ENCODE results near the gene WAPL. TPM values are rescaled to one million over a fixed set of nuclear protein-coding genes. Genes with fewer than 3 reads are reported as not detected.
"Not testable (repeated sequence)": the region's sequence is repeated elsewhere in the genome, so short reads cannot be mapped to it uniquely, and the experiment has no call there.

Gene WAPL
- total and polyA plus RNA-seq, 8 donors, result 28.2 to 48.0 (median 44.3) TPM

GRCh38 chr10:86545101-86545500 lies 23.5 kb upstream of the WAPL start:
- no peaks in the 10 kb centered on the region for H3K27me3 ChIP-seq
- H3K27ac ChIP-seq, result no peak overlapping the region
- no peak for TF ChIP-seq CTCF (IDR thresholded peaks at IDR 0.05)
- intact Hi-C loops (cut with DNase I), result no loop called here
- H3K4me1 ChIP-seq, result no peaks in the 10 kb centered on the region
- ATAC-seq (no peak), DNase-seq (no peak)
- no peak overlapping the region for H3K4me3 ChIP-seq
- H3K9me3 ChIP-seq, result no peaks in the 10 kb centered on the region
- H3K36me3 ChIP-seq, result no peaks in the 10 kb centered on the region

DNA sequence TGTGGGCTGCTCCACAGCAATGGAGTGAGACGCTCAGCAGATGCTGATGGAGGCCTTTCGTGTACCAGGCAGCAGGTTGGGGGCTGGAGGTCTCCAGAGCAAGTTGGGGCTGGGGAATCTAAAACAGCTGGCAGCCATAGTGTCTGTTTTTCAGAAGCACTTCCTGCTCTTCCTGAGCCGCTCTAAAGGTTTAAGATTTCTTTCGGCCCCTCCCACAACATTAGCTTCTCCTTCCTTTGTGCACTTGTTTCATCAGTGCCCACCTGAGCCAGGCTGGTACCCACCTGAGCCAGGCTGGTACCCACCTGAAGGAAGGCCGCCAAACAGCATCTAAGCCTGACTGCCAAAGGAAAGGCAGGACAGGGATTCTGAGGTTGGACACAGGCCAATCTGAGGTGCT lies 18.4 kb upstream of the WAPL start:
- H3K4me3 ChIP-seq, result no peak overlapping the region
- H3K4me1 ChIP-seq, result peaks cover 4 to 16% of the 10 kb centered on the region in 2 donors
- H3K36me3 ChIP-seq, result no peaks in the 10 kb centered on the region
- H3K27me3 ChIP-seq, result peaks cover 0 to 23% of the 10 kb centered on the region in 2 donors
- no peaks in the 10 kb centered on the region for H3K9me3 ChIP-seq
- ATAC-seq, result no peak
- no peak for TF ChIP-seq CTCF (IDR thresholded peaks at IDR 0.05)
- intact Hi-C loops (cut with DNase I), result no loop called here
- no peak overlapping the region for H3K27ac ChIP-seq
- no peak for DNase-seq

- Histone ChIP-seq H3K36me3 (no peaks in the 10 kb centered on the region), H3K4me3 (no peak overlapping the region), H3K9me3 (no peaks in the 10 kb centered on the region), H3K27me3 (peaks cover 0 to 25% of the 10 kb centered on the region in 2 donors), H3K4me1 (peaks cover 5 to 18% of the 10 kb centered on the region in 2 donors), H3K27ac (no peak overlapping the region)
- DNase-seq (no peak), ATAC-seq (no peak)
- TF ChIP-seq CTCF (IDR thresholded peaks at IDR 0.05), result no peak
- intact Hi-C loops (cut with DNase I), result no loop called here
Observed at GRCh38 chr10:86538547-86538946, 17.0 kb upstream of the WAPL start.

DNA sequence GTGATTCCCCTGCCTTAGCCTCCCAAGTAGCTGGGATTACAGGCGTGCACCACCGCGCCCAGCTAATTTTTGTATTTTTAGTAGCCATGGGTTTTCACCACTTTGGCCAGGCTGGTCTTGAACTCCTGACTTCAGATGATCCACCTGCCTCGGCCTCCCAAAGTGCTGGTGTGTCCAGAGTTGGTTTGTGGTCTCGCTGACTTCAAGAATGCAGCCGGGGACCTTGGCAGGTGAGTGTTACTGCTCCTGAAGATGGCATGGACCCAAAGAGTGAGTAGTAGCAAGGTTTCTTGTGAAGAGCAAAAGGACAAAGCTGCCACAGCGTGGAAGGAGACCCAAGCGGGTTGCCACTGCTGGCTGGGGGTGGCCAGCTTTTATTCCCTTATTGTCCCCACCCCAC lies 16.4 kb upstream of the WAPL start:
- H3K4me3 ChIP-seq; ATAC-seq; H3K9me3 ChIP-seq; intact Hi-C loops (cut with DNase I); DNase-seq; H3K36me3 ChIP-seq; H3K27ac ChIP-seq: not testable (repeated sequence)
- H3K27me3 ChIP-seq, result peaks cover 0 to 25% of the 10 kb centered on the region in 2 donors
- peaks cover 5 to 18% of the 10 kb centered on the region in 2 donors for H3K4me1 ChIP-seq

DNA sequence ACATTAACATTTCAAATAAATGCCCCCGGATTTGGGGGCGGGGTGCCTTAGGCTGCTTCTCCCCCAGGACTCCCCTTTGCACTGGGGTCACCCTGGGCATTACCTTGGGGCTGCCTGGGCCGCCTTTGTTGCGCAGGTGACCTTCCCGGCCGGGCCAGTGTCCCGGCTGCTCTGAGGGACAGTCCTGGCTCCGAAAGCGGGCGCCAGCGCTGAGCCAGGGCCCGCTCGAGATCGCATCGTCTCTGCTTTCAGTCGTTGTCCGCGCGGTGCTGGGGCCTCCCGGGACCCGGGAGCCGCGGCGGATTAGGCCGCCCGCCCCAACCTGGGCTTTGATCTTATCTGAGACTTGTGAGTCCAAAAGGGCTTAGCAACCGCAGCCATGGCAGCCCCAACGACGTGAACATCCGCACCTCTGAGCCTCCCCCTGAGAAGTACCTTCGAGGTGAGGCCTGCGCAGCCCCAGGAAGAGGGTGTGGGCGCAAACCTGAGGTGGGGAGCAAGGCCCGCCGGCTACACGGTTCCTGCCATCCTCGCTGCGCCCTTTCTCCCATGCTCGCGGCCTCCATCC lies 14.8 kb upstream of the WAPL start:
- no peak for TF ChIP-seq CTCF (IDR thresholded peaks at IDR 0.05)
- Histone ChIP-seq H3K27me3 (peaks cover 0 to 25% of the 10 kb centered on the region in 2 donors), H3K9me3 (no peaks in the 10 kb centered on the region), H3K36me3 (no peaks in the 10 kb centered on the region), H3K27ac (no peak overlapping the region), H3K4me3 (peak overlapping the region; percentile 33 to 43), H3K4me1 (peaks cover 5 to 18% of the 10 kb centered on the region in 2 donors)
- ATAC-seq, result no peak
- DNase-seq, result peak in 1 of 4 donors; percentile 76
- intact Hi-C loops (cut with DNase I), result no loop called here

Measured in left lung (tissue), 10 donors.